Osteoblast (primary cell): Measurements from ENCODE around the gene ZNF76. TPM values are rescaled to one million over a fixed set of nuclear protein-coding genes. Genes with fewer than 3 reads are reported as not detected.

Experiments used
- DNase-seq: peaks from one replicate; pipeline ENCODE4 v3.0.0; 2011; ENCODE audit warnings: low spot score, mixed read lengths; ENCODE audit not compliant: insufficient read length; ENCODE audit errors: missing footprints
- H2AFZ ChIP-seq: 2 replicates; pipeline ENCODE4 v1.6.0; 2011; ENCODE audit warnings: mild to moderate bottlenecking, low read length
- H3K27ac ChIP-seq: 2 replicates; pipeline ENCODE4 v1.5.1; 2011; ENCODE audit warnings: mild to moderate bottlenecking, low read depth, low read length, moderate library complexity
- H3K27me3 ChIP-seq: 2 replicates; pipeline ENCODE4 v1.6.0; 2012; ENCODE audit warnings: mild to moderate bottlenecking, control low read depth, inconsistent platforms, low read length, moderate library complexity; ENCODE audit not compliant: insufficient read depth
- H3K36me3 ChIP-seq: 2 replicates; pipeline ENCODE4 v1.5.1; 2011; ENCODE audit warnings: mild to moderate bottlenecking, low read length, control low read depth, moderate library complexity; ENCODE audit not compliant: insufficient read depth
- H3K4me1 ChIP-seq: 2 replicates; pipeline ENCODE4 v1.5.1; 2011; ENCODE audit warnings: mild to moderate bottlenecking, low read length, control low read depth, moderate library complexity; ENCODE audit not compliant: insufficient read depth
- H3K4me2 ChIP-seq: 2 replicates; pipeline ENCODE4 v1.6.0; 2011; ENCODE audit warnings: mild to moderate bottlenecking, low read length; ENCODE audit not compliant: insufficient read depth
- H3K4me3 ChIP-seq: fragments of 200-600 bp; sonication (generic); 3 replicates; pipeline ENCODE4 v1.5.1; 2012; ENCODE audit warnings: mild to moderate bottlenecking, low read length, inconsistent platforms; ENCODE audit not compliant: insufficient read depth
- H3K79me2 ChIP-seq: 2 replicates; pipeline ENCODE4 v1.6.0; 2012; ENCODE audit warnings: mild to moderate bottlenecking, low read length, control low read depth, inconsistent platforms; ENCODE audit not compliant: insufficient read depth
- H3K9me3 ChIP-seq: 2 replicates; pipeline ENCODE4 v1.5.1; 2011; ENCODE audit warnings: low read depth, low read length, control low read depth
- H4K20me1 ChIP-seq: 2 replicates; pipeline ENCODE4 v1.6.0; 2012; ENCODE audit warnings: mild to moderate bottlenecking, low read length, control low read depth; ENCODE audit not compliant: insufficient read depth
- total RNA-seq: library from RNA; depleted of rRNA; stranded (reverse); fragments of >200 nt; gene quantifications from 2 replicates; pipeline ENCODE4 v1.2.3, GENCODE V29; 2012
- TF ChIP-seq, protein P1 (sequence below): IDR thresholded peaks from 2 replicates; pipeline ENCODE4 v1.5.1; 2011; ENCODE audit warnings: mild to moderate bottlenecking, low read depth, low read length, moderate library complexity; ENCODE audit errors: extremely low read depth

ZNF76 gene
- total RNA-seq, 1 donor, result 19.9 TPM

DNA sequence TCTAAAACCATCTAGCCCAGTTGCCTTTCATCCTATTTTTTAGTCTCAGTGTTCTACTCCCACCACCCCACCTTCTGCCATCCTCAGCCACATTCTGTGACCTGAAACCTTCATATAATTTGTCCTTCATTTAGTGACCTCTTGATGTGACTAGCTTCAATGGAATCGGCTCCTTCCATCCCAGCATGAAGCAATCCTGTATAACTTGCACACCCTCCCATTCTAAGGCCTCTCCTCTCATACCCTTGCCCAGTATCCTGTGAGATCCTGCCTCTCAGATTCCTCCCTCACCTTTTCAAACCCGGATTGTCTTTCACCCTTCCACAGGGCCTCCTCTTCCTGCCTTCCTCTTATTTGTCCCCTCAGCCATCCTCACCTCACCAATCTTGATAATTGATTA is 3.1 kb downstream of the ZNF76 start:
- no peaks in the 10 kb centered on the region for H3K27me3 ChIP-seq
- TF ChIP-seq, protein P1, sequence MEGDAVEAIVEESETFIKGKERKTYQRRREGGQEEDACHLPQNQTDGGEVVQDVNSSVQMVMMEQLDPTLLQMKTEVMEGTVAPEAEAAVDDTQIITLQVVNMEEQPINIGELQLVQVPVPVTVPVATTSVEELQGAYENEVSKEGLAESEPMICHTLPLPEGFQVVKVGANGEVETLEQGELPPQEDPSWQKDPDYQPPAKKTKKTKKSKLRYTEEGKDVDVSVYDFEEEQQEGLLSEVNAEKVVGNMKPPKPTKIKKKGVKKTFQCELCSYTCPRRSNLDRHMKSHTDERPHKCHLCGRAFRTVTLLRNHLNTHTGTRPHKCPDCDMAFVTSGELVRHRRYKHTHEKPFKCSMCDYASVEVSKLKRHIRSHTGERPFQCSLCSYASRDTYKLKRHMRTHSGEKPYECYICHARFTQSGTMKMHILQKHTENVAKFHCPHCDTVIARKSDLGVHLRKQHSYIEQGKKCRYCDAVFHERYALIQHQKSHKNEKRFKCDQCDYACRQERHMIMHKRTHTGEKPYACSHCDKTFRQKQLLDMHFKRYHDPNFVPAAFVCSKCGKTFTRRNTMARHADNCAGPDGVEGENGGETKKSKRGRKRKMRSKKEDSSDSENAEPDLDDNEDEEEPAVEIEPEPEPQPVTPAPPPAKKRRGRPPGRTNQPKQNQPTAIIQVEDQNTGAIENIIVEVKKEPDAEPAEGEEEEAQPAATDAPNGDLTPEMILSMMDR, result no peak
- no peaks in the 10 kb centered on the region for H4K20me1 ChIP-seq
- no peak for DNase-seq
- H3K36me3 ChIP-seq, result peaks cover 4% of the 10 kb centered on the region
- H3K4me1 ChIP-seq, result peaks cover 20% of the 10 kb centered on the region
- peaks cover 47% of the 10 kb centered on the region for H3K79me2 ChIP-seq
- H3K9me3 ChIP-seq, result no peaks in the 10 kb centered on the region
- no peak overlapping the region for H3K4me2 ChIP-seq
- H2AFZ ChIP-seq, result no peak overlapping the region
- H3K4me3 ChIP-seq, result no peak overlapping the region
- H3K27ac ChIP-seq, result no peak overlapping the region

DNA sequence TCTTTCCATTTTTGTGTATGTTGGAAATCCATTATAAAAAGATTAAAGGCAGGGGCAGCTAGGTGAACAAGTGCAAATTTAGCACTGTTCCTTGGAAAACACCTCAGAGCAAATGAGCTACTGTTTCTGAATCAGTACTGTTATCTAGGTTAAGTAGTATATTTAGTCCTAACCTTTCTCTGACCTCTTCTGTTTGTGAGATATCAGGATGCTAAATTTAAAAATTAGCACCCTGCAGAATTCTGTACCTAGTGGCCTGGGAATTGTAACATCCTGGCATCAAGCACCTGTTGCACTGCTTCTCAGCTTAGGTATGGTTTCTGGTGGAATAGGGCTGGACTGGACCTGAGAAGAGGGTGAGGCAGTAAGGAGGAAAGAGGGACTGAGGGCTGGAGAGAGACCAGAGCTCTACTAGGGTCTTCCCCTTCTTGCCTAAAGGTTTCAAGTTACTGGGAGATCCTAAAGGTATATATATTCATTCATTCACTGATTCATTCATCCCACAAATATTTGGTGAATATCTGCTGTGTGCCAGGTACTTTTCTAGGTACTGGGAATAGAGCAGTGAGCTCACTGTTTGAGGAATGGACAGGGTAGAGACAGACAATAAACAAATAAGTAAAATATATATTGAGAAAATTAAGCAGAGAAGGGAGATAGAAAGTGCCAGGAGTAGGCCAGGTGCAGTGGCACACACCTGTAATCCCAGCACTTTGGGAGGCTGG is 5.2 kb downstream of the ZNF76 start:
- TF ChIP-seq, protein P1, result no peak
- Histone ChIP-seq H2AFZ (no peak overlapping the region), H3K27ac (no peak overlapping the region), H3K4me1 (peaks cover 14% of the 10 kb centered on the region), H3K9me3 (no peaks in the 10 kb centered on the region), H3K79me2 (peaks cover 42% of the 10 kb centered on the region), H3K4me2 (no peak overlapping the region), H3K27me3 (no peaks in the 10 kb centered on the region), H3K36me3 (peaks cover 4% of the 10 kb centered on the region), H3K4me3 (no peak overlapping the region), H4K20me1 (no peaks in the 10 kb centered on the region)
- DNase-seq, result no peak

DNA sequence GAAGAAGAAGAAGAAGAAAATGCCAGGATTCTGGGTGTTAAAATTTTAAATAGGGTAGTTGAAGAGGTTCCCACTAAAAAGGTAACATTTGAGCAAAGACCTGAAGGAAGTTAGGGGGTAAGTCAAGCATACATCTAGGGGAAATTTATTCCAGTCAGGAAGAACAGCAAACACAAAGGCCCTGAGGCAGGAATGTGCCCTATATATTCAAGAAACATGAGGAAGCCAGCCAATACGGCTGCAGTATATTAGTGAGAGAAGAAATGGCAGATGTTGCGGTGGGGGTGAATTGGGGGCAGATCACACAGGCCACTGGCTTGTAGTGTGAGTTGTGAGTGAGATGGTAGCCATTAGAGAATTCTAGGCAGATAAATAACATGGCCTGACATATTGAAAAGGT is 6.0 kb downstream of the ZNF76 start:
- H3K9me3 ChIP-seq, result no peaks in the 10 kb centered on the region
- no peak for DNase-seq

DNA sequence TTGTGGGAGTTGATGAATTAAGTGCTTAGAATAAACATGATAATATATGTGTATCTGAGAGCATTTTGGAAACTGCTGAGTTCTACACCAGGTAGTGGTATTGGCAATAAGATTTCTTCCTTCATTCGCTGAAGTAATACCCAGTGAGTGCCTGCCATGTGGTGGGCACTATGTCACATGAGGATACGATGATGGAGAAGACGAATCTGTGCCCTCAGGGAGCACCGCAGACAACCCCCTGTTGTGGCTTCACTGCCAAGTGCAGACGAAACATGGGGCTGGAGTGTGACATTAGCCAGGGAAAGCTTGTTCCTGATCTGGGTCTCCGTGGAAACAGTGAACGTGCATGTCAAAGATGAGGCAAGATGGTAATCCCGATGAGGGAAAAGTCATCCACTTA is 7.9 kb downstream of the ZNF76 start:
- DNase-seq, result no peak
- Histone ChIP-seq H4K20me1 (no peaks in the 10 kb centered on the region), H3K4me3 (no peak overlapping the region), H3K27me3 (no peaks in the 10 kb centered on the region), H3K4me2 (no peak overlapping the region), H3K36me3 (peaks cover 4% of the 10 kb centered on the region), H3K79me2 (peaks cover 38% of the 10 kb centered on the region), H2AFZ (no peak overlapping the region), H3K9me3 (no peaks in the 10 kb centered on the region), H3K4me1 (peaks cover 4% of the 10 kb centered on the region), H3K27ac (no peak overlapping the region)
- TF ChIP-seq, protein P1, result no peak

More for the DNA sequence above, 6.0 kb downstream of the ZNF76 start:
- Histone ChIP-seq H3K27ac (no peak overlapping the region), H3K4me3 (no peak overlapping the region), H4K20me1 (no peaks in the 10 kb centered on the region), H3K4me1 (peaks cover 8% of the 10 kb centered on the region), H3K79me2 (peaks cover 38% of the 10 kb centered on the region), H3K36me3 (peaks cover 4% of the 10 kb centered on the region), H2AFZ (no peak overlapping the region), H3K4me2 (no peak overlapping the region), H3K27me3 (no peaks in the 10 kb centered on the region)
- TF ChIP-seq, protein P1, result no peak
